DMS53 treated with DMSO at 0.1 percent for 48 hours (cell line): ENCODE data around the gene NRL.
A peak's percentile ranks its signal among the peaks of the same experiment; 100 is the strongest.

Experiments
- DNase-seq: peaks from one replicate; lab custom pipeline; 2025; ENCODE audit not compliant: unreplicated experiment; lab: John Stamatoyannopoulos, UW

Gene NRL

DNA sequence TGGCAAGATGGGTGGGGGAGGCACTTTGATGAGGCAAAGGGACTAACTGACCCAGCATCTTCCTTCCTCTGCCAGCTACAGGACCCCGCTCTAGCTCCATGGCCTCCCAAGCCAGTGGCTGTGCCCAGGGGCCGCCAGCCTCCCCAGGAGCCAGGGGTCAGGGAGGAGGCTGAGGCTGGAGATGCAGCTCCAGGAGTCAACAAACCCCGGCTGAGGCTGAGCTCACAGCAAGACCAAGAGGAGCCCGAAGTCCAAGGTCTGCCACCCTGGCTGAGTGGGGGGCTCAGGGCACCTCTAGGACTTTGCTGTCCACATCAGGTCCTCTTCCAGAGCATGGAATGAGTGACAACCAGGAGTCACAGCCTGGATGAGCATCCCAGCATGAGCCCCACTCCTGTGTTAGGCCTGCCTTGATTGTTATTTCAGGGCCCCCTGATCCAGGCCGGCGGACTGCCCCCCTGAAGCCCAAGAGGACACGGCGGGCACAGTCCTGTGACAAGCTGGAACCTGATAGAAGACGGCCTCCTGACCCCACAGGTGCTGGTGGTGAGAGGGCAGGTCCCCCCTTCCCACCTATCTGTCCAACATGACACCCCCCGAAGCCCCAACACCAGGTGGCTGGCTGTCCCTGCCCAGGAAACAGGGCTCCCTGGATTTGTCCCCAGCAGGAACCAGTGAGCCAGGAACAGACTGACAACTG is 45.9 kb downstream of the NRL start:
- no peak for DNase-seq

DNA sequence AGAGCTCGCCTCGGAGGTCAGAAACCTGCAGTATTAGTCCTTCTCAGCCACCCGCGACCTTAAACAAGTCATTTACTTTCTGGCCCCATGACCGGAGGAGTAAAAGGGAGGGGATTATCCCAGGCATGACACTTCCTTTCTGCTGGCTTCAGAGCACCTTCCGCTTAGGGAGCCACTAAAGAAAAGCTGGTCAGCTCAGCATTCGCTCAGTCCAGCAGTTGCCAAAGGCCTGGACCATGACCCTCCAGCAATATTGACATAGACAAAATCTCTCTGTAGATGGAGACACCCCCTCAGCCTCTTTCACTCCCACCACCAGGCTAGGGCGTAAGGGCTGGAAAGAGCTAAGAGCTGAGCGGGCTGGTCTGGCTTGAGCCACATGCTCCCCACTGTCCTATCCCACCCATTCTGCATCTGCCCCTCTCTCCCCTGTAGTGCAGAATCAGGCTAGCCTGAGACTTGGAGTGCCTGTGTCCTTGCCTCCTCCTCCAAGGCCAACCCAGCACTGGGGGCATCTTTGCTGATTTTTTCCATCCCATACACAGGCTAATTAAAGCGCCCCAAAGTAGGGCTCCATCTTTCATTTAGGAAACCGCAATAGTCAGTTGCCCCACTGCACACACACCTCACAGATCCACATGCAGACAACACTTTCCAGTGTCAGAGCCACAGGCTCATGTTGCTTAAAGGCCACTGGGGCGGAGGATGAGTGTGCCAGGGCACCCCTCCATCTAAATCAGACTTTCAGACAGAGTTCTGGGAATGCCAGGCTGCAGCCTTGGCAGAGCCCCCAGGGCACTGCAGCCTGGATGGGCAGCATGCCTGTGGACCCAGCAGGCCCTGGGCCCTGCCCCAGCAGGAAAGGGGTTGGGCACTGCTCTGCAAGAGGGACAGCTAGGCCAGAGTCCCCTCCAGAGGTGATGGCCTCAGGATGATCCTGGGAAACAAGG is 47.3 kb downstream of the NRL start:
- no peak for DNase-seq

DNA sequence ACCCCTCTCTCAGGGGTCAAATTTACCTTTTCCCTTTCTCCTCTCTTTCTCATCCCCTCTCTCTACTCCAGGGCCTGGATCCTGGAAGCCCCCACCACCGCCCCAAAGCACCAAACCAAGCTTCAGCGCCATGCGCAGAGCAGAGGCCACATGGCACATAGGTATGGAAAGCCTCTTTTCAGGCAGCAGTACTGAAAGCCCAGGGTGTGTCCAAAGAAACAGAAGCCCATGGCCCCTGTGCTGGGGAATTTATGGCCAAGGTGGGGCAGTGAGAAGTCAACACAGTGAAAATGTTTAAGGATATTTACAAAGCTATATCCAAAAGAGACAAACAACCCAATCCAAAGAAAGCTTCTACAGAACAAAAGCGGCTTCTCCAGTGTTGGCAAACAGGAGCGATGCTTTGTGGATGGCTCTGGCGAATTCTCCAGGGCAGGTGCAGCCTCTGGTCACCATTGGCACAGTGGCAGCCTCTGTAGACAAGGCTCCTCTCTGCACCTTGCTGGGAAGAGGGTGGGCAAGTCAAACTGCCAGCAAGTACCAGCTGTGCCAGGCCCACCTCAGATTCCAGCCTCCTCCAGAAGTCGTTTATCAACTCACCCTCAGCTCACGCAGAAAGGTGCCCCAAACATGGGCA is 48.1 kb downstream of the NRL start:
- DNase-seq = no peak

- no peak for DNase-seq
Measured at GRCh38 chr14:24065408-24065807, 49.3 kb downstream of the NRL start.

DNA sequence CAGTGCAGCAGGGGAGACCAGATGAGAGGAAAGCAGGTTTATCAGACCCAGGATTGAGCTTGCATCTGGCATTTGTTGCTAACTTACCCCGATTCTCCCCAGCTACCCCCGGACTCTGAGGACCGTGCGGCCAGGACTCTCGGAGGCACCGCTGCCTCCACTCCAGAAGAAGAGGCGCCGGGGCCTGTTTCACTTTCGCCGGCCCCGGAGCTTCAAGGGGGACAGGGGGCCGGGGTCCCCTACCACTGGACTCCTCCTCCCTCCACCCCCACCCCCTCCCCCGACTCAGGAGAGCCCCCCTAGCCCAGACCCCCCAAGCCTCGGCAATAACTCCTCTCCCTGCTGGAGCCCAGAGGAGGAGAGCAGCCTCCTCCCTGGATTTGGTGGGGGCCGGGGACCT is 49.9 kb downstream of the NRL start:
- DNase-seq = no peak

- DNase-seq = no peak
Measured at GRCh38 chr14:24064091-24064795, 50.5 kb downstream of the NRL start.

DNA sequence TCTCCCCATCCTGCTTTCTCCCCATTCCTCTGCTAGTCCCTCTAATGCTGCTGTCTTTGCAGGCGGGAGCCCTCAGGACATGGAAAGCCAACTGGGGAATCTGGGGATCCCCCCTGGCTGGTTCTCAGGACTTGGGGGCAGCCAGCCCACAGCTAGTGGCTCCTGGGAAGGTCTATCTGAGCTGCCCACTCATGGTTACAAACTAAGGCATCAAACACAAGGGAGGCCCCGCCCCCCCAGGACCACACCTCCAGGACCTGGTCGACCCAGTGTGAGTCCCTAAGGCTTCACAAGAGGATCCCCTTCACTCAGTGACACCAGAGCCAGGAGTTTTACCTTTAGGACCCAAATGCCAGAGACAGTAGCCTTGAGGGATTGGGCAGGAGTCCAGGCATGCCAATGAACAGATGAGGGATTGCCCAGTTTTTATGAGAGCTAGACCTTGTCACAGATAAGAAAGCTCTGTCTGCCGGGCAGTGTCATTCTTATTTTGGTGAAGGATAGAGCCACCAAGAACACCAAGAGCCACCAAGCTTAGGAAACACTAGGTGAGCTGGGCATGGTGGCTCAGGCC is 51.4 kb downstream of the NRL start:
- no peak for DNase-seq

DNA sequence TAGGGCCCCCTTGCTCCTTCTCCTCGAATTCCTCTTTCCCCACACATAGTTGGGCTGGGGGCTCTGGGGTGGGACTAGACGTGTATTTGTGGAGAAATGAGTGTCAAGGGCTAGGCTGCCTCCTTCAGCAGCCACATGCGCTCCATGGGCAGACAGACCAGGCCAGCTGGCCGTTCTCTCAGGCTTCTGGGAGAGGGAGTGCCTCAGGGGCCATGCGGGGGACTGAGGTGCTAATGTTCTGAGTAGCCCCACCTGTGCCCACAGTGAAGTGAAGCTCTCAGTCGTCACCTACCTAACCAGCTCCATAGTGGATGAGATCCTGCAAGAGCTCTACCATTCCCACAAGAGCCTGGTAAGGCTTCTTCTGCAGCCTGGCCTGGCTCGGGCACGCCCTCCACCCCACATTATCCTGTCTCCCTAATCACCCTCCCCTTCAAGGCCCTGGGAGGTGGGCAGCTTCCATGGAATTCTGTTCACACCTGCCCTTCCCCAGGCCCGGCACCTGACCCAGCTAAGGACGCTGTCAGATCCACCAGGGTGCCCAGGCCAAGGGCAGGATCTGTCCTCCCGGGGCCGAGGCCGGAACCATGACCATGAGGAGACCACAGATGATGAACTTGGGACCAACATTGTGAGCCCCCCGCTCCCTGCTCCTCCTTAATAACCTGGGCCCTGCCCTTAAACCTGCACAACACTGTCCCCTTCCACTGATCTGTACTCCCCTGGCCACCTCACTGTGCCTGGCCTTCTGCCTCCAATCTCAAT is 52.4 kb downstream of the NRL start:
- no peak for DNase-seq

- DNase-seq = no peak
Measured at GRCh38 chr14:24060984-24061913, 53.5 kb downstream of the NRL start.

DNA sequence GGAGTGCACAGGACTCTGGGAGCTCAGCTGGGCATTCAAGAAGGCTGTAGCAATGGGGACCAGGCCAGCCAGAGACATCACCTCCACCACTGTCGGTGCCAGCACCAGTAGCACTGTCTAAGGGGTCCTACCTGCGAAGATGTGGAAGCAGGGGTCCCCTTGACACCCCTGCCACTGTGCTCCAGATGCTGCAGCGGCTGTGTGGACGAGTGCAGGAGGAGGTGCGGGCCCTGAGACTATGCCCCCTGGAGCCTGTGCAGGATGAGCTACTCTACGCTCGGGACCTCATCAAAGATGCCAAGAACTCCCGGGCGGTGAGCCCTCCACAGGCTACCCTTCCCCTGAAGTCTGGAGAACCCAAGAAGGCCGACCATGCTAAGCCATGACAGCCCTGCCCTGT is 54.3 kb downstream of the NRL start:
- DNase-seq = no peak

DNA sequence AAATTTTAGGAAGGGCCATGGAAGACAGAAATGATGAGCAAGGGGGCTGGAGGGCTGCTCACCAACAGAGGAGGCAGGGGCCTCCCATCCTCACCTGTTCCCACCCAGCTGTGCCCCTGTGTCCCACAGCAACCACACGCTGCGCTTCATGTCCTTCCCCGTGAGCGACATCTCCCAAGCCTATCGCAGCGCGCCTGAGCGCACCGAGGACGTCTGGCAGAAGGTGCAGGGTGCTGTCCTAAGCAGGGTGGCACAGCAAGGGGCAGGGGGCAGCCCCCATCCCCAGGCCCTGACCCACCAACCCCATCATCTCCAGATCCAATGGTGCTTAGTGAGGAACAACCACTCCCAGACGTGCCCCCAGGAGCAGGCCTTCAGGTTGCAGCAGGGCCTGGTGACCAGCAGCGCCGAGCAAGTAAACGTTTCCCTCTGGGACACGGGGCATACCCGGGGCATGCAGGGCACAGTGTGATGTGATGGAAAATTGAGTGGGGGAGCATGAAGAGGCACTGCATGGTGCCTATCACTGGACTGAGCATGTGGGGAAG is 54.8 kb downstream of the NRL start:
- DNase-seq = no peak

DNA sequence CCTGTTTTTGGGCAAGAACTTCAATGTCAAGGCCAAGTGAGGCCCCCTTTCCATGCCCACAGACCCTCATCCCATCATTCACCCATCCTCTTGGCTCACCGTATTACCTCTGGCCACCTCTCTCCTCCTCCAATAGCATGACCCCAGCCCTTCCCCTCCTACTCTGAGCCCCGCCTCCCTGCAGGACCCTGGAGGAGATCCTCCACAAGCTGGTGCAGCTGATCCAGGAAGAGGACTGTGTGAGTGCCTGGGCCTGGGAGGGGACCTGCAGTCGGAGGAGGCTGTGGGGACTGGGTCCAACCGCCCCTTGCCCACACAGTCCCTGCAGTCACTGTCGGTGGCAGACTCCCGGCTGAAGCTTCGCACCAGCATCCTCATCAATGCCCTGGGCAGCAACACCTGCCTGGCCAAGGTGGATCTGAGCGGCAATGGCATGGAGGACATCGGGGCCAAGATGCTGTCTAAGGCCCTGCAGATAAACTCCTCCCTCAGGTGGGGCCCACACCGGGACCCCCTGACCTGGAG is 55.7 kb downstream of the NRL start:
- DNase-seq = no peak

GRCh38 chr14:24058260-24058950 is 56.3 kb downstream of the NRL start:
- DNase-seq = peak; percentile 39

DNA sequence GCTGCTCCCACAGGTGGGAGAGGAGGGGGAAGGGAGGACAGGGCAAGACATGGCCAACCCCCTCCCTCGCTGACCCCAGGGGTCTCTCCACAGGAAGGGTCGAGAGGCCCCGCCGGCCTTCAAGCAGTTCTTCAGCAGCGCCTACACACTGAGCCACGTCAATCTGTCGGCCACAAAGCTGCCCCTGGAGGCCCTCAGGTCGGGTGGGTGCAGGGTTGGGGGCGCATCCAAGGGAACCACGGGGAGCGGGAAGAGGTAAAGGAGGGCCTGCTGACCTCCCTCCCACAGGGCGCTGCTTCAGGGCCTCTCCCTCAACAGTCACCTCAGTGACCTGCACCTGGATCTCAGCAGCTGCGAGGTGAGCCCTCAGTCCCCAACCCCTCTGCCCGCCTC is 56.9 kb downstream of the NRL start:
- DNase-seq = no peak

GRCh38 chr14:24057271-24057670 is 57.5 kb downstream of the NRL start:
- no peak for DNase-seq

DNA sequence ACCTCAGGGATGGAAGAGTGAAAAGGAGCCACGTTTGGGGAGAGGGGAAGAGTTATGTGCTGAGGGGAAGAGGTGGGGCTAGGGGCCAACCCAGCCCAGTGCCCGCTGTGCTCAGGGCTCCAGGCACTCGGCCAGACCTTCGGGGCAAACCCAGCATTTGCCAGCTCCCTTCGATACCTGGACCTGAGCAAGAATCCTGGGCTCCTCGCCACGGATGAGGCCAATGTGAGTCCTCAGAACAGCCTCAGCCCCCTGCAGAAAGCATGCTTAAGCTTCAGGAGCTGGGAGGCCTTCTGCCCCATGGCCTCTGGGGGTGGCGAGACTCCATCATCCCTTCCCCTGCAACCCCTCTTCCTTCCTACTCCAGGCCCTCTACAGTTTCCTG is 58.0 kb downstream of the NRL start:
- DNase-seq = no peak

DNA sequence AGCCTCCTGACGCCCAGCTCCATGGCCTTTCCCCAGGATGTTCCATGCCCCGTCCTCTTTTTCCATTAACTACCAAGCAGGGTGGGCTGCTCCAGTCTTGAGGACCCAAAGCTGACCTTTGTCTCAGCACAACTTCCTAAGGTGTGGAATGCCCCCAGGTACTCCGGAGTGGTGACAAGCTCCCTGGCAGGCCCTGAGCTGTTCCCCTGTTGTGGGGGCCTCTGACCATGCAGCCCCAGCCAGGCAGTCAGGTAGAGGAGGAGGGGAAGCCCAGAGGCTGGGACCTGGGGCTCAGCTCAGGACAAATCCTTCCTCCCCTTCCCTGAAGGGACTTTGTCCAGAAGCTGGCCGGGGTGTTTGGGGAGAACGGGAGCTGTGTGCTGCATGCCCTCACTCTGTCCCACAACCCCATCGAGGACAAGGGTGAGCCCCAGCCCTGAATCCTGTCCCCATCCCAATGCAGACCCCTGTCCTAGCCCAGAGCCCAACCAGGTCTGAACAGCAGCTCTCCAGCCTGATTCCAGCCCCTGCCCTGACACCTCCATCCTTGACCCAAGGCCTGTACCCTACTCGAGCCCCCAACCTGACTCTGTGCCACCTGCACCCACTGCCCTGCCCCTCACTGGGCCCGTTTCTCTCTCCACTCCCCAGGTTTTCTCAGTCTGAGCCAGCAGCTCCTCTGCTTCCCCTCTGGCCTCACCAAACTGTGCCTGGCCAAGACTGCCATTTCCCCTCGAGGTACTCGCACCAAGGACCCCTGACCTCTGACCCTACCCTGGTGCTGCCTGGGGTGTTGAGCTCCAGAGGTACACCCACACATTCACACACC is 58.6 kb downstream of the NRL start:
- no peak for DNase-seq
